ENCODE data around the gene NPPC.
"Not testable (repeated sequence)": the region's sequence is repeated elsewhere in the genome, so short reads cannot be mapped to it uniquely, and the experiment has no call there.

NPPC gene

GRCh38 chr2:231883468-231883881 lies 42.7 kb downstream of the NPPC start:
- ATAC-seq = no peak

- no peak for ATAC-seq
These were observed 43.5 kb downstream of the NPPC start for GRCh38 chr2:231882646-231883045.

GRCh38 chr2:231880371-231880770 lies 45.8 kb downstream of the NPPC start:
- ATAC-seq = not testable (repeated sequence)

- ATAC-seq = no peak
These were observed 47.0 kb downstream of the NPPC start for GRCh38 chr2:231879216-231879615.

GRCh38 chr2:231877533-231878456 lies 48.4 kb downstream of the NPPC start:
- ATAC-seq = no peak

GRCh38 chr2:231874944-231875343 lies 51.3 kb downstream of the NPPC start:
- no peak for ATAC-seq
